Stimulated activated CD8-positive, alpha-beta memory T cell treated with anti-CD3 and anti-CD28 coated beads, Interleukin-4, amount 100 ng/mL, for 24 hours (primary cell): ENCODE data around the gene CENPE.
"Not testable (repeated sequence)": the region's sequence is repeated elsewhere in the genome, so short reads cannot be mapped to it uniquely, and the experiment has no call there.

Source experiments
- DNase-seq: peaks from one replicate; pipeline ENCODE4 v3.0.0-alpha.2; 2020; ENCODE audit warnings: low read depth

The CENPE gene

GRCh38 chr4:103198111-103198765, at the start of gene CENPE:
CENPE (minus strand) TSS chr4:103198343; CDS start chr4:103198319, 24 bp downstream.
- peak; percentile 76 for DNase-seq

- no peak for DNase-seq
These were observed 46.1 kb upstream of the CENPE start for GRCh38 chr4:103244251-103244650.

- DNase-seq: not testable (repeated sequence)
These were observed 32.8 kb upstream of the CENPE start for GRCh38 chr4:103230938-103231337.

- not testable (repeated sequence) for DNase-seq
These were observed 25.4 kb upstream of the CENPE start for GRCh38 chr4:103223556-103223955.

DNA sequence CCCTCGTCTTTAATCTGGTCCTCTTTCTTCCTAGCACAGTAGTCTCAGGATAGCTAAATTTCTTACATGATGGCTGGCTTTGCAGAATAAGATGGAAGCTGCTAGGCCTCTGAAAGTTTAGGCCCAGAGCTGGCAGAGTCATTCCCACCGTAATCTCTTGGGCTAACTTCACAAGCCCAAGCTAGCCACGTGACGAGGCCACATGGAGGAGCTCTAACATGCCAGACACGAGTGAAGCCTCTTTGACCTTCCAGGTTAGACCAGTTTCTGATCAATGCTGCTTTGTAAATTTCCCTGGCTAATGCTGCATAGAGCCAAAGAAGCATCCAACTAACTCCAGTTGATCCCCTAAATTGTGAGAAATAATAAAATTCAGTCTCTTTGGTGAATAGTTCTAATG, 9.5 kb upstream of the CENPE start:
- no peak for DNase-seq

DNA sequence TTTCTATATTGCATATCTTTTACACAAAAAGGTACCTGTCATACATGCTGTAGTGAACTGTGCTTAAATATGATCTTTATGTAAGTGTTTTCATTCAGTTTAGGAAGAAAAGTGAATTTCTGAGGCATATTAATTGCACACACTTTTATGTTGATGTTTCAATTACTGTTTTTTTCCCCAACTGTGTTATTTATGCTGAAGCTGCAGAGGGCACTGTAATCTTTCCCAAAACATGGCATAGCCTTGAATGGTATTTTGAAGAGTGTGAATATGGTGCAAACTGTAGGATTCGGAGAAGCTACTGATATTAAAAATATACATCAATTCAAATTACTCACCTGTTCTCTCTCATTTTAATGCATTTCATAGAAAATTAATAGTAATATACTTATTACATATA, 6.0 kb upstream of the CENPE start:
- no peak for DNase-seq

- no peak for DNase-seq
These were observed 3.6 kb upstream of the CENPE start for GRCh38 chr4:103201724-103202123.

- DNase-seq: no peak
These were observed 3.1 kb upstream of the CENPE start for GRCh38 chr4:103201253-103201652.

DNA sequence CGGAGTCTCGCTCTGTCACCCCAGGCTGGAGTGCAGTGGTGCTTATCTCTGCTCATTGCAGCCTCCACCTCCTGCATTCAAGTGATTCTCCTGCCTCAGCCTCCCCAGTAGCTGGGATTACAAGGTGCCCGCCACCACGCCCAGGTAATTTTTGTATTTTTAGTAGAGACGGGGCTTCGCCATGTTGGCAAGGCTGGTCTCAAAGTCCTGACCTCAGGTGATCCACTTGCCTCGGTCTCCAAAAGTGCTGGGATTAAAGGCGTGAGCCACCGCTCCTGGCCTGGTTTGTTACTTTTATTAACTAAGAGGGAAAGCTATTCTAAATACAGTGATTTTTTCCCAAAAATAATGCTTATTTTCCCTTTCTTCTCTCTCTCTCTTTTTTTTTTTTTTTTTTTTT, 866 bp upstream of the CENPE start:
- DNase-seq: no peak

DNA sequence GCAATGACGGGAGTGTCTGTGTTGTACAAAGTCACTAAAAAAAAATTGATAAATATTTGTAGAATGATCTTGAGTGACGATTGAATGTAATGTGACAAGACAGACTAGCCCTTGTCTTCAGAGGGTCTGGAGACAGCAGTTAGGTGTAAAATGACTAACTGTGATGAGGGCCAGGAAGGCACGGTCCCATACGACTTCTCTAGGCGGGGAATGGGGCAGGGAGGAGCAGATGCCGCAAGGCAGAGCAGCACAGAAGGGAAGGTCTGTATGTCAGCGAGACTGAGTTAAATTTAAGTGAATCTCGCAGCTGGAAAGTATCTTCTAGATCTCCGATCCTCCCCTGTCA, 405 bp downstream of the CENPE start:
- no peak for DNase-seq

DNA sequence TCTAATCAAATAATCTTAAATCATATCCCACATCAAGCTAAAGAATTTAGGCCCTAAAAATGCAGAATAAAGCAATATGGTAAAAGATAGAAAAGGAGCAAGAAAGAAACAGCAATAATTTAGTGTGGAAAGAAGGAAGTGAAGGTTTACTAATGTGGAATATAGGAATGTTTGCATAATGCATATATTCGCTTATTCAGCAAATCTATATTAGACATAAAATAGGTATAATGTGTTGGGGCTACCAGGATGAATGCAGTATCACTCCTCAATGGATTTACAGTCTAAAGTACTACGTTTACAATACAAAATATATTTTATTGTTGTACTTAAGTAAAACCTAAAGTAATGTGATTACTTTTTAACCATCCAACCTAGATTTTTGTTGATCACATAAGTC, 4.7 kb downstream of the CENPE start:
- no peak for DNase-seq

GRCh38 chr4:103171006-103171405, 27.1 kb downstream of the CENPE start:
- no peak for DNase-seq

DNA sequence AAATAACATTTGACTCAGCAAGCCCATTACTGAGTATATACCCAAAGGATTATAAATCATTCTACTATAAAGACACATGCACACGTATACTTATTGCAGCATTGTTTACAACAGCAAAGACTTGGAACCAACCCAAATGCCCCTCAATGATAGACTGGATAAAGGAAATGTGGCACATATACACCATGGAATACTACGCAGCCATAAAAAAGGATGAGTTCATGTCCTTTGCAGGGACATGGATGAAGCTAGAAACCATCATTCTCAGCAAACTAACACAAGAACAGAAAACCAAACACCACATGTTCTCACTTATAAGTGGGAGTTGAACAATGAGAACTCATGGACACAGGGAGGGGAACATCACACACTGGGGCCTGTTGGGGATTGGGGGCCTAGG, 28.4 kb downstream of the CENPE start:
- not testable (repeated sequence) for DNase-seq

GRCh38 chr4:103168993-103169392, 29.1 kb downstream of the CENPE start:
- no peak for DNase-seq

- no peak for DNase-seq
These were observed 36.0 kb downstream of the CENPE start for GRCh38 chr4:103162176-103162575.

- no peak for DNase-seq
These were observed 39.4 kb downstream of the CENPE start for GRCh38 chr4:103158760-103159159.

DNA sequence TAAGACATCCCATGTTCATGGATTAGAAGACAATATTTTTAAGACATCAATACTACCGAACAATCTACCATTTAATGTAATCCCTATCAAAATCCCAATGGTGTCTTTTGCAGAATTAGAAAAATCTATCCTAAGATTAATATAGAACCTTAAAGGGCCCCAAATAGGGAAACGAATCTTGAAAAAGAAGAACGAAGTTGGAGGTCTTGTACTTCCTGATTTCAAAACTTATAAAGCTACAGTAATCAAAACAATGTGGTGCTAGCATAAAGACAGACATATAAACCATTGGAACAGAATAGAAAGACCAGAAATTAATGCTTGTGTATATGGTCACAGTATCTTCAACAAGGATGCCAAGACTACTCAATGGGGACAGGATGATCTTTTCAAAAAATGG, 42.0 kb downstream of the CENPE start:
- DNase-seq: no peak

GRCh38 chr4:103152381-103152780, 45.8 kb downstream of the CENPE start:
- DNase-seq: no peak

- DNase-seq: no peak
These were observed 47.5 kb downstream of the CENPE start for GRCh38 chr4:103150677-103151076.

- no peak for DNase-seq
These were observed 53.2 kb downstream of the CENPE start for GRCh38 chr4:103144926-103145325.

GRCh38 chr4:103137446-103137827, 60.7 kb downstream of the CENPE start:
- DNase-seq: no peak

DNA sequence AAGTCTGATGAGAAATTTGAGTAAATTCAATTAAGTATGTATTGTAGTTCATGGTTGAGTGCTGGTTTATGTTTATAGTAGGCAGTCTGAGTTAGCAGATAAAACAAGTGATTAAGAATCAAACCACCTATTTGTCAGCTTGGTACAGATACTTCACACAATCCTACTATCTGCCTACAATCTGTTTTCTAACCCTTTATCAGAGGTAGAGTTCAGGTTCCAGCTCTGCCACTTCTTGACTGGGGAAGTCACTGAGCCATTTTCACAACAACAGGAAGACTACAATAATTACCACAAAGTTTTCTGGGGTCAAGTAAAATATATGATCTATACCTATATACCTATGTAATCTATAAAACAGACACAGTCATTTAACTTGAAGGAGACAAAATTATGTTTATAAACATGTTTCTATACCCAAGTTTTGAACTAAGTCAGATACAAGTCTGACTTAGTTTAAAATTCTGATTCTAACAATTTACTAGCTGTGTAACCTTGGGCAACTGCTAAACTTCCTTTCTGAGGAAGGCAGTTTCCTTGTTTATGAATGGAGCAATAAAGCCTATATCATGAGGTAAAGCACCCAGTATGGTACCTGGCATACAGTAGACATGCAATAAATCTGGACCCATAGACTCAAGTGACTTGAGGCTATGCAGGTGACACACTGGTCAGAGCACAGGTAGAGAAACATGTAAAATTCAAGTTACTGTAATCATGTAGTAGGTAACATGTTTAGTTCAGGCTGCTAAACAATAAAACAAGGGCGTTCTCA, 61.3 kb downstream of the CENPE start:
- no peak for DNase-seq

GRCh38 chr4:103129174-103129573, 69.0 kb downstream of the CENPE start:
- DNase-seq: no peak

- DNase-seq: no peak
These were observed 72.0 kb downstream of the CENPE start for GRCh38 chr4:103126126-103126525.
